H1 (cell line): Measurements from ENCODE around the gene DAP. TPM values are rescaled to one million over a fixed set of nuclear protein-coding genes. Genes with fewer than 3 reads are reported as not detected.

Experiments
- CTCF ChIA-PET: fragments of 300-600 bp; sonication (Branson Sonifier 250); formaldehyde crosslinking; loops from one replicate; lab custom pipeline; 2021; ENCODE audit not compliant: partially characterized antibody; lab: Charles Lee
- POLR2A ChIA-PET: fragments of 300-600 bp; sonication (Branson Sonifier 250); formaldehyde crosslinking; loops from one replicate; lab custom pipeline; 2021; ENCODE audit warnings: inconsistent platforms; ENCODE audit not compliant: partially characterized antibody; lab: Charles Lee
- DNase-seq, 2 experiments: peaks; one replicate each; pipeline versions ENCODE4 v3.0.0 to v3.0.0-alpha.2; 2010 to 2022; ENCODE audit warnings: low spot score in 2 of 2, low read depth in 1 of 2, mixed read lengths in 1 of 2
- FAIRE-seq: peaks from 2 replicates; lab custom pipeline; 2011; peaks lifted over from hg19 to GRCh38; lab: Jason Lieb, UNC
- H2AFZ ChIP-seq: 2 replicates; pipeline ENCODE4 v1.8.1; 2012; ENCODE audit warnings: low read length, inconsistent platforms
- H2AK5ac ChIP-seq: 2 replicates; pipeline ENCODE4 v1.6.1; 2013; ENCODE audit warnings: low read depth, low read length
- H2BK120ac ChIP-seq: replicated peaks from 2 replicates; pipeline ENCODE3; 2013; ENCODE audit warnings: low read depth, low read length, inconsistent platforms
- H2BK12ac ChIP-seq: 2 replicates; pipeline ENCODE4 v1.6.1; 2013; ENCODE audit warnings: low read depth, low read length
- H2BK15ac ChIP-seq: 2 replicates; pipeline ENCODE4 v1.6.1; 2013; ENCODE audit warnings: low read length
- H2BK20ac ChIP-seq: 2 replicates; pipeline ENCODE4 v1.6.1; 2013; ENCODE audit warnings: low read length
- H2BK5ac ChIP-seq: 2 replicates; pipeline ENCODE4 v1.6.1; 2013; ENCODE audit warnings: low read depth, low read length
- H3K14ac ChIP-seq: 2 replicates; pipeline ENCODE4 v1.6.1; 2013; ENCODE audit warnings: inconsistent platforms; ENCODE audit not compliant: insufficient read length
- H3K18ac ChIP-seq: 2 replicates; pipeline ENCODE4 v1.6.1; 2013; ENCODE audit warnings: low read length; ENCODE audit errors: extremely low read depth
- H3K23ac ChIP-seq: 2 replicates; pipeline ENCODE4 v1.6.1; 2013; ENCODE audit warnings: inconsistent platforms; ENCODE audit not compliant: insufficient read length
- H3K23me2 ChIP-seq: 2 replicates; pipeline ENCODE4 v1.6.1; 2013; ENCODE audit warnings: low read depth, low read length
- H3K27ac ChIP-seq: 2 replicates; pipeline ENCODE4 v1.6.1; 2011; ENCODE audit warnings: low read depth, low read length, inconsistent platforms
- H3K27me3 ChIP-seq, 4 experiments: replicated peaks in 1 of 4; 1 replicate in 1 of 4; 2 replicates in 3 of 4; pipeline versions ENCODE4 v1.6.1 to v1.8.1; 2011 to 2013; ENCODE audit warnings: low read length in 3 of 4, mild to moderate bottlenecking in 3 of 4, inconsistent platforms in 2 of 4, mixed read lengths in 2 of 4, moderate library complexity in 1 of 4; ENCODE audit not compliant: control insufficient read depth in 3 of 4, insufficient read depth in 3 of 4; ENCODE audit errors: extremely low read depth in 1 of 4
- H3K36me3 ChIP-seq, 4 experiments: 2 replicates each; pipeline versions ENCODE4 v1.6.1 to v1.8.1; 2011 to 2013; ENCODE audit warnings: mild to moderate bottlenecking in 4 of 4, low read length in 3 of 4, moderate library complexity in 2 of 4, control low read depth in 1 of 4, inconsistent platforms in 1 of 4; ENCODE audit not compliant: insufficient read depth in 4 of 4, control insufficient read depth in 2 of 4
- H3K4ac ChIP-seq: replicated peaks from 2 replicates; pipeline ENCODE3; 2013; ENCODE audit warnings: low read length, low read depth, mixed read lengths, inconsistent platforms; ENCODE audit not compliant: insufficient read length
- H3K4me1 ChIP-seq, 4 experiments: replicated peaks in 1 of 4; 1 replicate in 1 of 4; 2 replicates in 3 of 4; pipeline versions ENCODE4 v1.6.1 to v1.8.1; 2011 to 2013; ENCODE audit warnings: low read length in 3 of 4, inconsistent platforms in 2 of 4, mixed read lengths in 1 of 4; ENCODE audit not compliant: insufficient read depth in 4 of 4, control insufficient read depth in 3 of 4
- H3K4me2 ChIP-seq, 2 experiments: 2 replicates each; pipeline versions ENCODE4 v1.6.1 to v1.8.1; 2011 to 2013; ENCODE audit warnings: low read depth in 2 of 2, low read length in 2 of 2, control low read depth in 1 of 2, inconsistent platforms in 1 of 2, mild to moderate bottlenecking in 1 of 2; ENCODE audit not compliant: insufficient read depth in 1 of 2
- H3K4me3 ChIP-seq, 4 experiments: fragments of 200-600, 300-600 bp in 1 of 4; sonication (generic), shearing (Covaris generic), sonication (Bioruptor Twin) in 1 of 4; 2 replicates each; pipeline versions ENCODE4 v1.5.1 to v1.8.1; 2011 to 2016; ENCODE audit warnings: low read length in 4 of 4, low read depth in 3 of 4, control low read depth in 2 of 4, inconsistent platforms in 2 of 4, mild to moderate bottlenecking in 2 of 4, mixed read lengths in 1 of 4, moderate library complexity in 1 of 4; ENCODE audit not compliant: insufficient read depth in 2 of 4; ENCODE audit errors: extremely low read depth in 1 of 4
- H3K56ac ChIP-seq: replicated peaks from 2 replicates; pipeline ENCODE3; 2013; ENCODE audit warnings: low read depth, mild to moderate bottlenecking, mixed read lengths, low read length, inconsistent platforms; ENCODE audit not compliant: insufficient read length
- H3K79me1 ChIP-seq: 2 replicates; pipeline ENCODE4 v1.6.1; 2013; ENCODE audit warnings: low read depth, low read length, control low read depth
- H3K79me2 ChIP-seq, 2 experiments: 2 replicates each; pipeline versions ENCODE4 v1.6.1 to v1.8.1; 2012 to 2013; ENCODE audit warnings: low read length in 2 of 2, mild to moderate bottlenecking in 2 of 2, inconsistent platforms in 1 of 2; ENCODE audit not compliant: insufficient read depth in 2 of 2, control insufficient read depth in 1 of 2
- H3K9ac ChIP-seq, 4 experiments: replicated peaks in 1 of 4; 1 replicate in 1 of 4; 2 replicates in 3 of 4; pipeline versions ENCODE4 v1.6.1 to v1.8.1; 2011 to 2013; ENCODE audit warnings: low read depth in 3 of 4, low read length in 3 of 4, control low read depth in 2 of 4, mild to moderate bottlenecking in 2 of 4, moderate library complexity in 2 of 4, inconsistent platforms in 1 of 4; ENCODE audit errors: extremely low read depth in 1 of 4
- H3K9me3 ChIP-seq, 2 experiments: 2 replicates each; pipeline versions ENCODE4 v1.6.1 to v1.8.1; 2012 to 2013; ENCODE audit warnings: mild to moderate bottlenecking in 2 of 2, moderate library complexity in 2 of 2, control low read depth in 1 of 2, inconsistent platforms in 1 of 2, low read depth in 1 of 2, low read length in 1 of 2, mixed read lengths in 1 of 2; ENCODE audit not compliant: insufficient read depth in 2 of 2
- H4K20me1 ChIP-seq, 2 experiments: replicated peaks in 1 of 2; 2 replicates each; pipeline versions ENCODE3 to v1.8.1; 2011 to 2013; ENCODE audit warnings: inconsistent platforms in 2 of 2, low read length in 2 of 2, mild to moderate bottlenecking in 1 of 2; ENCODE audit not compliant: insufficient read depth in 2 of 2, control insufficient read depth in 1 of 2
- H4K5ac ChIP-seq: 2 replicates; pipeline ENCODE4 v1.6.1; 2013; ENCODE audit warnings: low read length, low read depth, mixed read lengths, inconsistent platforms; ENCODE audit not compliant: insufficient read length
- H4K8ac ChIP-seq: 2 replicates; pipeline ENCODE4 v1.8.0; 2013; ENCODE audit warnings: mild to moderate bottlenecking, moderate library complexity, low read length, inconsistent platforms; ENCODE audit not compliant: insufficient read depth; ENCODE audit errors: extremely low read depth
- H4K91ac ChIP-seq: replicated peaks from 2 replicates; pipeline ENCODE3; 2013; ENCODE audit warnings: low read length, mixed read lengths, inconsistent platforms; ENCODE audit not compliant: insufficient read length
- CHD1 ChIP-seq: IDR thresholded peaks from 2 replicates; pipeline ENCODE4 v1.6.1; 2012; ENCODE audit warnings: low read depth, low read length, improper control_type of control experiment
- CTBP2 ChIP-seq: IDR thresholded peaks from 2 replicates; pipeline ENCODE4 v1.7.0; 2011; ENCODE audit warnings: borderline replicate concordance, mild to moderate bottlenecking, moderate library complexity, mixed read lengths, low read length; ENCODE audit not compliant: insufficient read depth, insufficient read length
- HDAC6 ChIP-seq: IDR thresholded peaks from one replicate; pipeline ENCODE4 v1.7.1; 2012; ENCODE audit warnings: low read depth, mild to moderate bottlenecking, inconsistent platforms, low read length, moderate library complexity
- NRF1 ChIP-seq: IDR thresholded peaks from 2 replicates; pipeline ENCODE4 v1.6.1; 2011; ENCODE audit warnings: mild to moderate bottlenecking, low read depth, low read length, improper control_type of control experiment
- RNF2 ChIP-seq: fragments of 200-900, 300-1000 bp; sonication (generic); IDR thresholded peaks from 2 replicates; pipeline ENCODE4 v1.7.1; 2016; ENCODE audit warnings: borderline replicate concordance, low read depth, mild to moderate bottlenecking, antibody characterized with exemption, low read length; ENCODE audit not compliant: poor library complexity, severe bottlenecking; ENCODE audit errors: missing control alignments
- TEAD4 ChIP-seq: IDR thresholded peaks from 2 replicates; pipeline ENCODE4 v1.6.1; 2012; ENCODE audit warnings: low read depth, low read length, inconsistent platforms, mixed read lengths
- WGBS, 2 experiments: shearing (Covaris generic) in 1 of 2; methylation state at CpG; one replicate each; pipeline versions ENCODE4 v1.1.6 to v1.1.7; 2013 to 2015; ENCODE audit warnings: low lambda C conversion rate in 2 of 2, mixed read lengths in 2 of 2, inconsistent platforms in 1 of 2, low coverage in 1 of 2, missing lambda C conversion rate in 1 of 2; ENCODE audit not compliant: insufficient replicate concordance in 2 of 2, insufficient coverage in 1 of 2, insufficient read length in 1 of 2; ENCODE audit errors: extremely low coverage in 1 of 2, missing lambda C conversion rate in 1 of 2; 5-methylcytosine and 5-hydroxymethylcytosine counted together
- polyA plus RNA-seq, 7 experiments: library from polyadenylated mRNA; depleted of rRNA in 3 of 7; stranded (reverse) in 5 of 7; unstranded in 2 of 7; fragments of >200 nt in 5 of 7; fragments of 200-250 nt in 2 of 7; gene quantifications; 1 replicate in 5 of 7; 2 replicates in 1 of 7; 4 replicates in 1 of 7; pipeline versions ENCODE4 v1.2.1 to v1.2.3, GENCODE V29; 2011 to 2013; ENCODE audit warnings: missing spikeins in 2 of 7, mixed read lengths in 2 of 7
- total RNA-seq: library from RNA; stranded (reverse); fragmentation: NEBNext Ultra II Directional; extraction: Animal tissue kit (Norgen Biotek cat#: 25700); gene quantifications from 2 replicates; pipeline ENCODE4 v1.2.1, GENCODE V29; 2021
- TF ChIP-seq, protein P1 (sequence below): IDR thresholded peaks from 2 replicates; pipeline ENCODE4 v1.6.1; 2012; ENCODE audit warnings: inconsistent platforms
- TF ChIP-seq, protein P2 (sequence below): IDR thresholded peaks from 2 replicates; pipeline ENCODE4 v1.6.1; 2011; ENCODE audit warnings: low read length, improper control_type of control experiment

DAP gene
- total and polyA plus RNA-seq, 2 of the 8 experiments (the other 6 are each of a cell fraction or from before 2014, with no cell fraction given) = 26.2 to 44.4 TPM

DNA sequence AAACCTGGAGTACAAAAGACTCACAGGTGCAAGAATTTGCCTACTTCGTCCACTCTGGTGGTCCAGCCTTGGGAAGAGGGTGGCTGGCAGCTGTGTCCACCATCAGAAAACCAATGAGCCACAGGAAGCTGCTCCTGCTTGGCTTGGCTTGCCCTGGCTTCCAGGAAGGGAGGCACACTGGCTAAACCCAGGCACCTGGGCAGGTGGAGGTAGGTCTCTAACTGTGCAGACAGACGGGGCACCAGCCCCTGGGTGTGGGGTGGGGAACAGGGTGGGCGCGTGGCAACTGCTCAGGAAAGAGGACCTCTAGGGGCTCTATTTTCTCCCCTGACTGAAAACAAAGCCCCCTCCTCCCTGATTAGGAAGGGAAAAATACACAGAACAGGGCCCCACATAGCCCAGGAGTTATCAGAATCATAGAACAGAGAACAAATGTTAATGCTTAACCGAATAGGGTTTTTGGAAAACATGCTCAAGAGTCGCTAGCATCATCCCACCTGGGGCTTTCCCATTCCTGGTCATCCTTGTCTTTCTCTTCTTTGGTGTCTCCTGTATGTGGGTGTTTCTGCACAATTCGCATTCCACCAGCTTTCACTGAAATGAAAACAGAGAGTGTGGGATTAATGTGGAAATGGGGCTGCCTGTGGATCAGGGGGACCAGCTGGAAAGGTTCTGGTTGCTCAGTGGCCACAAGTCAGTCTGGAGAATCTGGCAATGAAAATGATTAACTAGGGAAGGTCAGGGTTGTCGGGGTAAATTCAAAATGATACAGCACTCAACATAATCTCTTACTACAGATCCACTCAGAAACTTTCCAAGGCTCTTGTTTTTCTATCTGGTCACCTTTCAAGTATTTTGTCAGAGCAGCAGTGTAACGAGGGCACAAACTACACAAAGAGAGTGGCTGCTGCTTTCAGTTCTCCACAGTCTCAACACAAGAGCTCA lies 13.1 kb downstream of the DAP start:
- H3K36me3 ChIP-seq = peaks cover 0 to 17% (median 6%) of the 10 kb centered on the region in 4 experiments; a peak in 6 of 8 replicates
- POLR2A ChIA-PET = no interaction called here
- no peak for FAIRE-seq

More for the DNA sequence above, 13.1 kb downstream of the DAP start:
- peaks cover 0 to 4% of the 10 kb centered on the region in 2 experiments; a peak in 1 of 4 replicates for H3K9me3 ChIP-seq
- H3K9ac ChIP-seq = no peak overlapping the region
- no peaks in the 10 kb centered on the region for H3K79me2 ChIP-seq
- no peak overlapping the region for H3K14ac ChIP-seq
- CTCF ChIA-PET = interaction anchor here (1.0 to 3.5 kb wide), 2 partner anchors 22 to 46 kb away, joined by 4 to 16 read pairs; no protein-coding TSS in a partner anchor
- DNase-seq = no peak
- 91% methylated on average over 9 of the region's 9 CpGs; no CpG with 5 or more reads in 1 of the 2 experiments for WGBS, 2 experiments
- no peaks in the 10 kb centered on the region for H3K23me2 ChIP-seq
- H4K91ac ChIP-seq = no peak overlapping the region
- no peak overlapping the region for H3K4me2 ChIP-seq
- no peak overlapping the region for H3K4me3 ChIP-seq
- H4K5ac ChIP-seq = no peak overlapping the region
- no peak overlapping the region for H2BK20ac ChIP-seq
- no peak overlapping the region for H2BK5ac ChIP-seq
- TF ChIP-seq HDAC6 (no peak), CHD1 (no peak), TEAD4 (no peak), CTBP2 (no peak), RNF2 (no peak), NRF1 (no peak)
- TF ChIP-seq, protein P1, sequence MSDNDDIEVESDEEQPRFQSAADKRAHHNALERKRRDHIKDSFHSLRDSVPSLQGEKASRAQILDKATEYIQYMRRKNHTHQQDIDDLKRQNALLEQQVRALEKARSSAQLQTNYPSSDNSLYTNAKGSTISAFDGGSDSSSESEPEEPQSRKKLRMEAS = no peak
- TF ChIP-seq, protein P2, sequence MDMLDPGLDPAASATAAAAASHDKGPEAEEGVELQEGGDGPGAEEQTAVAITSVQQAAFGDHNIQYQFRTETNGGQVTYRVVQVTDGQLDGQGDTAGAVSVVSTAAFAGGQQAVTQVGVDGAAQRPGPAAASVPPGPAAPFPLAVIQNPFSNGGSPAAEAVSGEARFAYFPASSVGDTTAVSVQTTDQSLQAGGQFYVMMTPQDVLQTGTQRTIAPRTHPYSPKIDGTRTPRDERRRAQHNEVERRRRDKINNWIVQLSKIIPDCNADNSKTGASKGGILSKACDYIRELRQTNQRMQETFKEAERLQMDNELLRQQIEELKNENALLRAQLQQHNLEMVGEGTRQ = no peak
- TF ChIP-seq, all 59 proteins: peak for 0
- Histone ChIP-seq H3K18ac (no peak overlapping the region), H2BK12ac (no peak overlapping the region), H2BK15ac (no peak overlapping the region), H2AK5ac (no peak overlapping the region), H4K20me1 (no peaks in the 10 kb centered on the region), H4K8ac (no peak overlapping the region), H3K27ac (no peak overlapping the region), H3K23ac (no peak overlapping the region), H2BK120ac (no peak overlapping the region), H3K56ac (no peak overlapping the region), H3K4ac (no peak overlapping the region), H3K79me1 (peaks cover 5% of the 10 kb centered on the region; the same call in 1 of the 2 replicates), H3K27me3 (no peaks in the 10 kb centered on the region), H3K4me1 (0 out of 7 replicates have a peak, but pooled peaks cover 0 to 2% (median 0%) of the 10 kb centered on the region in 4 experiments), H2AFZ (no peak overlapping the region)
